ENCODE results near the gene TRPC4. TPM values are rescaled to one million over a fixed set of nuclear protein-coding genes. Genes with fewer than 3 reads are reported as not detected.

TRPC4 gene
- total RNA-seq, 3 donors from 2014 or later = 0.29 to 0.98 (median 0.32) TPM

DNA sequence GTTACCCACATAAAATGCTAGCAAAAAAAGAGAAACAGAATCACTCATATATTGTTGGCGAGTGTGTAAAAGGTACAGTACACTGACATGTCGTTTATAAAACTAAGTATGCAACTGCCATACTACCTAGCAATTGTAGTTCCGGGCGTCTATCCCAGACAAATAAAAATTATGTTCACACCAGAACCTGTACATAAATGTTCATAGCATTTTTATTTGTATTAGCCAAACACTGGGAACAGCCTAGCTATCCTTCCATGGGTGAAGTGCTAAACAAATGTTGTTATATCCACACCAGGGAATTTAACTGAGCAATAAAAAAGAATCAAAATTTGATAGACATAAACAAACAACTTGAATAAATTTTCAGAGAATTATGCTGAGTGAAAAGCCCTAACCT lies 242.1 kb downstream of the TRPC4 start:
- Histone ChIP-seq H3K4me1 (no peaks in the 10 kb centered on the region), H3K27ac (no peak overlapping the region), H3K27me3 (no peaks in the 10 kb centered on the region), H3K36me3 (no peaks in the 10 kb centered on the region), H3K4me3 (no peak overlapping the region), H3K9me3 (no peaks in the 10 kb centered on the region)
- intact Hi-C loops (cut with DNase I; ENCODE audit: low total_unique reads) = no loop called here
- no peak for DNase-seq (ENCODE audit: low spot score in 2 of 2)
- no peak for TF ChIP-seq POLR2A (IDR thresholded peaks at IDR 0.05)
- no peak for TF ChIP-seq POLR2AphosphoS5 (IDR thresholded peaks at IDR 0.05)
- no peak for TF ChIP-seq CTCF (IDR thresholded peaks at IDR 0.05)

DNA sequence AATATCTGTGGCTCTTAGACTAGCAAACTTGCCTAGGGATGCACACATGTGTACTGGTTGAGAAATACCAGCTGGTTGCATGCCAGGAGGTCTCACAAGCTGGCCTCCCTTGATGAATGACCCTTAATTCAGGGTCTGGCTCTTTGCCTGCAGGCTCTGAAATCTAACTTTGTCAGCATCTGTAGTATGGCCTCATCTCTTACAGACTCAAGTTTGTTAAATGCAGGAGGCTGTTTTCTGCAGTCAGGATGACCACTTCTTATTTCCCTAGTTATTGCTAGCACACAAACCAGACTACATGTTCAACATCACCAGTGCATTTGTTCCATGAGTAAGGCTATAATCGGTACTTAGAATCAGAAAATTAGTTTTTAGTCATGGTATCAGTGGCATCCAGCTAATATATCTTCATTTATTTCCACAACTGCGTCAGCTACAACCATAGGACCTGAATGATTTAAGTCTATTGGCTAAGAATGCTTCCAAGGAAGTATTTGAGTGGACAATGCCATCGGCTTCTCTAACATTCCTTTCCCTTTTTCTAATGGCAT lies 247.7 kb downstream of the TRPC4 start:
- Histone ChIP-seq H3K27me3 (no peaks in the 10 kb centered on the region), H3K27ac (no peak overlapping the region), H3K4me3 (no peak overlapping the region), H3K9me3 (no peaks in the 10 kb centered on the region), H3K4me1 (no peaks in the 10 kb centered on the region), H3K36me3 (no peaks in the 10 kb centered on the region)
- no peak for TF ChIP-seq CTCF (IDR thresholded peaks at IDR 0.05)
- no peak for TF ChIP-seq POLR2AphosphoS5 (IDR thresholded peaks at IDR 0.05)
- DNase-seq (ENCODE audit: low spot score in 2 of 2) = no peak
- intact Hi-C loops (cut with DNase I; ENCODE audit: low total_unique reads) = no loop called here

- no peak for DNase-seq (ENCODE audit: low spot score in 2 of 2)
- Histone ChIP-seq H3K4me3 (no peak overlapping the region), H3K36me3 (no peaks in the 10 kb centered on the region), H3K9me3 (no peaks in the 10 kb centered on the region), H3K27me3 (no peaks in the 10 kb centered on the region), H3K4me1 (no peaks in the 10 kb centered on the region), H3K27ac (no peak overlapping the region)
- TF ChIP-seq POLR2A (IDR thresholded peaks at IDR 0.05) (no peak), CTCF (IDR thresholded peaks at IDR 0.05) (no peak), POLR2AphosphoS5 (IDR thresholded peaks at IDR 0.05) (no peak)
- intact Hi-C loops (cut with DNase I; ENCODE audit: low total_unique reads) = no loop called here
These were observed 251.0 kb downstream of the TRPC4 start for GRCh38 chr13:37618554-37618953.

DNA sequence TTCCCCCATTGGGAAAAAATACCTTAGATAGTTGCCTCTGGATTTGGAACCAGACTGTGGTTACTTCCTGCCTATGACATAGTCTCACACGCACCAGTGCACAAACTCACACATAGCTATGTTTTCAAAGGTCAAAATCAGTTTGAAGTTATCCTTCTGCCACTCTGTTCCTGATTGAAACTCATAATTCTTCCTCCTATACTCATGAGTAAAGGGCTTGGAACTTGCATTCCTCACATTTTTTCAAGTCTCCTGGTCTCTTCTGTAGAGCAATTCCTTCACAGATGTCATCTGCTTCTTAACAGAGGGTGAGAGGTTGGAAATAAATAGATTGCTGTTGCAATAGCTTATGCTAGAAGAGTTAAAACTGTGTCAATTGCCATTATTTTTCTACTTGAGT lies 252.4 kb downstream of the TRPC4 start:
- Histone ChIP-seq H3K27me3 (no peaks in the 10 kb centered on the region), H3K4me1 (no peaks in the 10 kb centered on the region), H3K36me3 (no peaks in the 10 kb centered on the region), H3K4me3 (no peak overlapping the region), H3K9me3 (no peaks in the 10 kb centered on the region), H3K27ac (no peak overlapping the region)
- DNase-seq (ENCODE audit: low spot score in 2 of 2) = no peak
- intact Hi-C loops (cut with DNase I; ENCODE audit: low total_unique reads) = no loop called here
- no peak for TF ChIP-seq POLR2AphosphoS5 (IDR thresholded peaks at IDR 0.05)
- no peak for TF ChIP-seq CTCF (IDR thresholded peaks at IDR 0.05)
- TF ChIP-seq POLR2A (IDR thresholded peaks at IDR 0.05) = no peak

DNA sequence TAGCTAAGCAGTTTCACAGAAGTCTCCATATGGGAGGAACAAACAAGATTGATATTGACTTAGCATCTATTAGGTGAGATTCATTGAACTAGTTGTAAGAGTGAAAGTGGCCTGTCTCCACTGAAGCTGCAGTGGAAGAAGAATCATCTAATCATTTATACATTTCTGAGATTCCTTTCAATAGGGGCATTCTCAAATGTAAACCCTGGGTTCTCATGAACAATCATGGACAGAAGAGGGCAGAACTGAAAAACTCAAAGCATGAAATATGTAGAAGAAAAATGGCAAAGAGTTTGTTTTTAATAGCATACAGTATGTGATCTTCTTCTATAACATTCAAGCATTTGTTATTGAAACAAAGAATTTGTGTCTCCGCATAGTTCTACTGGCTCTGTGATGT lies 253.4 kb downstream of the TRPC4 start:
- no peak for DNase-seq (ENCODE audit: low spot score in 2 of 2)
- no peaks in the 10 kb centered on the region for H3K4me1 ChIP-seq
- H3K36me3 ChIP-seq = no peaks in the 10 kb centered on the region
- H3K27me3 ChIP-seq = no peaks in the 10 kb centered on the region
- H3K9me3 ChIP-seq = no peaks in the 10 kb centered on the region
- intact Hi-C loops (cut with DNase I; ENCODE audit: low total_unique reads) = no loop called here
- H3K4me3 ChIP-seq = no peak overlapping the region
- no peak overlapping the region for H3K27ac ChIP-seq
- TF ChIP-seq POLR2A (IDR thresholded peaks at IDR 0.05) = no peak
- TF ChIP-seq CTCF (IDR thresholded peaks at IDR 0.05) = no peak
- TF ChIP-seq POLR2AphosphoS5 (IDR thresholded peaks at IDR 0.05) = no peak
